ENCODE measurements around the gene PRPF8.

DNA sequence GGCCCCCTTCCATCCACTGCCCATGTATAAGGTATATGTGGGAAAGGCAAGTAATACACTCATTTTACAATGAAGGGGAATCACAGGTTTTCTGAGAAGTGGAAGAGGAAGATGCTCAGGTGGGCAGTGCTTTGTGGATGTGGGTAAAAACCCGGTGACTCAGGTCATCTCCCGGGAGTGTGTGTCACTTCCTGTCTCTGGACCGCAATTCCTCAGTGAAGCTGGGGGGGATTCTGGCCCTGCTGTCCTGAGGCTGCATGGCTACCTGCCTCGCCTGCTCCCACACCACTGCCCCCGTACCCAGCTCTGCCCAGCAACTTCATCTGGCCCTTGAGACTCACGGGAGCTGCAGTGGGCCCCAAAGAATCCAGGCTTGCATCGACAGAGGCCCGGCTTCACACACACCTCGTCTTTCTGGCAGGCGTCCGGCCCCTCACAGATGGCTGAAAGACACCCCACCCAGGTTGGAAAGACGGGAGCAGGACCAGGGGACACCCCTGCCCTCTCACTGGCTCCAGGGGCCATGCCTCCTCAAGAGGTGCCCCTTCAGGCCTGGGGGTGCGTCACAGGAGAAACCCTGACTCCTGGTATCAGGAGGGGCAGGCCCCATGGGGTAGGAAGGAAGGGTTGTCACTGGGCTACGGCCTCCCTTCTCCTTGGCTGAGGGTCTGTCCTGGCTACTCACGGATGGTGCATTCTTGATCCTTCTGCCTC lies 40.0 kb downstream of the PRPF8 start:
- no peak for TF ChIP-seq CTCF (IDR thresholded peaks at IDR 0.05; ENCODE audit: low read length)
- no peak for TF ChIP-seq EZH2 (IDR thresholded peaks at IDR 0.05; ENCODE audit: borderline replicate concordance, low read length)
